Prostate gland (tissue), 2 donors: ENCODE results near the gene RBFOX2. TPM values are rescaled to one million over a fixed set of nuclear protein-coding genes. Genes with fewer than 3 reads are reported as not detected.

Experiments used
- DNase-seq: peaks from one replicate; pipeline ENCODE4 v3.0.0-alpha.2; 2019; ENCODE audit warnings: low spot score
- H3K27ac ChIP-seq, 2 donors: fragments of 200-600 bp; sonication (generic); 2 replicates each; pipeline ENCODE4 v1.5.1; 2017 to 2019
- H3K27me3 ChIP-seq: fragments of 200-600 bp; sonication (generic); replicated peaks from 2 replicates; pipeline ENCODE4 v1.5.1; 2019; ENCODE audit not compliant: insufficient read depth
- H3K36me3 ChIP-seq, 2 donors: fragments of 200-600 bp; sonication (generic); 1 replicate in 1 of 2; 2 replicates in 1 of 2; pipeline versions ENCODE4 v1.5.1 to v1.8.1; 2017 to 2019
- H3K4me1 ChIP-seq: fragments of 200-600 bp; sonication (generic); replicated peaks from 2 replicates; pipeline ENCODE4 v1.5.1; 2019
- H3K4me3 ChIP-seq, 2 donors: fragments of 200-600 bp; sonication (generic); 2 replicates each; pipeline ENCODE4 v1.5.1; 2017 to 2019
- H3K9me3 ChIP-seq: fragments of 200-600 bp; sonication (generic); 2 replicates; pipeline ENCODE4 v1.5.1; 2017
- CTCF ChIP-seq, 4 experiments: fragments of 200-600 bp in 2 of 4; fragments of 450-650 bp in 2 of 4; sonication (generic) in 2 of 4; IDR thresholded peaks; 1 replicate in 3 of 4; 2 replicates in 1 of 4; pipeline ENCODE4 v1.5.1; 2016 to 2019; ENCODE audit warnings: antibody characterized with exemption in 4 of 4, mild to moderate bottlenecking in 2 of 4, moderate library complexity in 2 of 4
- POLR2A ChIP-seq: fragments of 450-650 bp; IDR thresholded peaks from one replicate; pipeline ENCODE4 v1.6.1; 2016; ENCODE audit warnings: antibody characterized with exemption, mild to moderate bottlenecking
- POLR2AphosphoS5 ChIP-seq: sonication (generic); formaldehyde crosslinking; IDR thresholded peaks from one replicate; pipeline ENCODE4 v1.6.1; 2017; ENCODE audit warnings: antibody characterized with exemption
- WGBS: methylation state at CpG from one replicate; pipeline ENCODE4 v1.1.5; 2018; 5-methylcytosine and 5-hydroxymethylcytosine counted together
- intact Hi-C: fragments of 100-400 bp; cut with DNase I; formaldehyde crosslinking; loops from one replicate; pipeline ENCODE4 v1.14.2; 2022
- total RNA-seq, 2 donors: library from RNA; depleted of rRNA; stranded (reverse); fragments of >200 nt; gene quantifications; one replicate each; pipeline ENCODE4 v1.1.0, GENCODE V29; 2016

RBFOX2 gene
- total RNA-seq, 2 donors from 2014 or later = 59.8 to 79.4 TPM

DNA sequence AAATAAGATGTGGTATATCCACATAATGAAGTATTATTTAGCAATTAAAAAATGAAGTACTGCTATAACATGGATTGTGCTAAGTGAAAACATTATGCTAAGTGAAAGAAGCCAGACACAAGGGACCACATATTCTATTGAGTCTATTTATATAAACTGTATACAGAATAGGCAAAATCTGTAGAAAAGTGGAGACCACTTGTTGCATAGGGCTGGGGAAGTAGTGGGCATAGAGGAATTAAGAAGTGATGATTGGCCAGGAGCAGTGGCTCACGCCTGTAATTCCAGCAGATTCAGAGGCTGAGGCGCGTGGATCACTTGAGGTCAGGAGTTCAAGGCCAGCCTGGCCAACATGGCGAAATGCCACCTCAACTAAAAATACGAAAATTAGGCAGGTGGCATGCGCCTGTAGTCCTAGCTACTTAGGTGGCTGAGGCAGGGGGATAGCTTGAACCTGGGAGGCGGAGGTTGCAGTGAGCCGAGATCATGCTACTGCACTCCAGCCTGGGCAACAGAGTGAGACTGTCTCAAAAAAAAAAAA is 109.6 kb downstream of the RBFOX2 start:
- H3K4me3 ChIP-seq = no peak overlapping the region
- no peak for DNase-seq
- H3K9me3 ChIP-seq = no peaks in the 10 kb centered on the region
- 88% methylated on average over 8 of the region's 8 CpGs for WGBS
- H3K4me1 ChIP-seq = peaks cover 18% of the 10 kb centered on the region
- H3K27ac ChIP-seq = no peak overlapping the region
- H3K36me3 ChIP-seq = no peaks in the 10 kb centered on the region
- intact Hi-C loops = loop anchor here (5.0 kb wide), 1 partner anchor 77 kb away; no protein-coding TSS in a partner anchor
- no peak for TF ChIP-seq POLR2AphosphoS5
- TF ChIP-seq POLR2A = no peak
- TF ChIP-seq CTCF (IDR thresholded peaks at IDR 0.05) = no peak
- no peaks in the 10 kb centered on the region for H3K27me3 ChIP-seq

DNA sequence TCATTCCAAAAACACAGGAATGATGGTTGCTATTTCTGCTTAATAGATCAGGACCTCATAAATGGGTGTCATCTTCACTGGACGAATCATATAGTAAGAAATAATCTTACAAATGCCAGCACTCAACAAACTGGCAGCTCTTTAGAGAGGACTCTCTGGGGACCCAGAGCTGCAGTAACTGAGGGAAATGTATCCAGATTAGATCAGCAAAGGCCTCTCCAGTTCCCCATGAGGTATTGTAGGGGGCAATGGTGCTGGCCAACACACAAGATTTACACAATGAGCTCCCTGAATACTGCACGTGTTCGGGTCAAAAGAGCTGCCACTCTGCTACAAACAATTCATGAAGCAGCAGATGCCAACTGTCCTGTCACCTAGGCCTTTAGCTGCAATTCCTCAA is 110.2 kb downstream of the RBFOX2 start:
- intact Hi-C loops = loop anchor here (5.0 kb wide), 1 partner anchor 76 kb away; no protein-coding TSS in a partner anchor
- WGBS = 17% methylated on average over 3 of the region's 3 CpGs
- Histone ChIP-seq H3K27ac (no peak overlapping the region), H3K4me3 (no peak overlapping the region), H3K27me3 (no peaks in the 10 kb centered on the region), H3K4me1 (peaks cover 23% of the 10 kb centered on the region), H3K36me3 (no peaks in the 10 kb centered on the region), H3K9me3 (no peaks in the 10 kb centered on the region)
- DNase-seq = no peak
- TF ChIP-seq POLR2A = no peak
- no peak for TF ChIP-seq CTCF (IDR thresholded peaks at IDR 0.05)
- no peak for TF ChIP-seq POLR2AphosphoS5

- Histone ChIP-seq H3K27me3 (no peaks in the 10 kb centered on the region), H3K27ac (no peak overlapping the region), H3K9me3 (no peaks in the 10 kb centered on the region), H3K36me3 (no peaks in the 10 kb centered on the region), H3K4me1 (peaks cover 23% of the 10 kb centered on the region), H3K4me3 (no peak overlapping the region)
- no peak for DNase-seq
- 57% methylated on average over 4 of the region's 4 CpGs for WGBS
- intact Hi-C loops = loop anchor here (5.0 kb wide), 1 partner anchor 75 kb away; no protein-coding TSS in a partner anchor
- TF ChIP-seq CTCF (IDR thresholded peaks at IDR 0.05) (no peak), POLR2A (no peak), POLR2AphosphoS5 (no peak)
Observed at GRCh38 chr22:35917651-35918050, 111.0 kb downstream of the RBFOX2 start.

DNA sequence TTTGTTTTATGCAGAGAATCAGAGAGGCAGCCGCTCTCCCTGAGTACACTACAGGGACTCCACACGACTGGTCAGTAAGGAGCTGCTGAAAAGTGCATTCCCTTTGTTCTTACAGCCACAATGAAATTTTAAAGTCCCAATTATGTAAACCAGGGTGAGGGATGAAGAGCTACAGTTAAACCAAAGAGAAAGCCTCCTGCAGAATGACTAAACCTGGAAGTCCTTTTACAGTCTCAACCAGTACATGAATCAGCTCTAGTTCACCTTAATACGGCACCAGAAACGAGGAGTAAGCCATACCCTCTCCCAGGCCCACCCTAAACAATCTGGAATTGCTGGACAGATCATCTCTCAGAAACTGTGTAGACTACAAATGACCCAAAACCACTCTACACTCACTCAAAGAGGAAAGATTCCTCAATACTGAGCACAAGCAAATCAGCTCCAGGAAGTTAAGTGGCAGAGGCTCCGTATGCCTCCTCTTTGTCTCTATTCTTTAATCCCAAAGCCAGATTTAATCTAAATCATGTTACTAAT is 113.1 kb downstream of the RBFOX2 start:
- H3K4me1 ChIP-seq = peaks cover 19% of the 10 kb centered on the region
- TF ChIP-seq POLR2A = no peak
- no peak for TF ChIP-seq CTCF (IDR thresholded peaks at IDR 0.05)
- no peak for TF ChIP-seq POLR2AphosphoS5
- no peaks in the 10 kb centered on the region for H3K9me3 ChIP-seq
- intact Hi-C loops = loop anchor here (5.0 kb wide), 1 partner anchor 73 kb away; no protein-coding TSS in a partner anchor
- H3K36me3 ChIP-seq = no peaks in the 10 kb centered on the region
- H3K4me3 ChIP-seq = peak overlapping the region in 1 of 2 donors; percentile 32
- H3K27ac ChIP-seq = peak overlapping the region; percentile 79 to 82
- H3K27me3 ChIP-seq = no peaks in the 10 kb centered on the region
- DNase-seq = no peak
- 8% methylated on average over 5 of the region's 5 CpGs for WGBS
